Neuronal stem cell (in vitro differentiated cells): ENCODE data around the gene HELT.

ENCODE experiments used
- DNase-seq: peaks from one replicate; pipeline ENCODE4 v3.0.0-alpha.2; 2013; ENCODE audit warnings: low spot score
- H2AFZ ChIP-seq: one replicate; pipeline ENCODE4 v1.6.1; 2013; ENCODE audit warnings: mild to moderate bottlenecking, low read length, inconsistent platforms
- H2AK5ac ChIP-seq: 2 replicates; pipeline ENCODE4 v1.6.1; 2013; ENCODE audit warnings: low read depth, mild to moderate bottlenecking, inconsistent platforms, low read length, moderate library complexity, mixed read lengths
- H2BK120ac ChIP-seq: 2 replicates; pipeline ENCODE4 v1.6.1; 2013; ENCODE audit warnings: low read depth, mild to moderate bottlenecking, inconsistent platforms, low read length, moderate library complexity, mixed read lengths
- H2BK12ac ChIP-seq: one replicate; pipeline ENCODE4 v1.6.1; 2013; ENCODE audit warnings: low read length, inconsistent platforms
- H2BK15ac ChIP-seq: 2 replicates; pipeline ENCODE4 v1.6.1; 2013; ENCODE audit warnings: mild to moderate bottlenecking, low read length, inconsistent platforms, mixed read lengths
- H2BK5ac ChIP-seq: one replicate; pipeline ENCODE4 v1.6.1; 2013; ENCODE audit warnings: inconsistent platforms, mild to moderate bottlenecking, low read length, moderate library complexity
- H3K14ac ChIP-seq: one replicate; pipeline ENCODE4 v1.6.1; 2013; ENCODE audit warnings: low read length, inconsistent platforms
- H3K18ac ChIP-seq: 2 replicates; pipeline ENCODE4 v1.6.1; 2013; ENCODE audit warnings: low read length, inconsistent platforms
- H3K23ac ChIP-seq: 2 replicates; pipeline ENCODE4 v1.6.1; 2013; ENCODE audit warnings: low read depth, mild to moderate bottlenecking, mixed read lengths, low read length, inconsistent platforms; ENCODE audit not compliant: poor library complexity
- H3K27ac ChIP-seq: replicated peaks from 3 replicates; pipeline ENCODE4 v1.5.1; 2013; ENCODE audit warnings: low read length, inconsistent platforms
- H3K27me3 ChIP-seq, 3 experiments: 2 replicates each; pipeline ENCODE4 v1.6.1; 2013; ENCODE audit warnings: low read length in 3 of 3, mild to moderate bottlenecking in 2 of 3, inconsistent platforms in 1 of 3, low read depth in 1 of 3, mixed read lengths in 1 of 3, moderate library complexity in 1 of 3; ENCODE audit not compliant: control insufficient read depth in 3 of 3, insufficient read depth in 3 of 3
- H3K36me3 ChIP-seq, 2 donors: replicated peaks in 1 of 2; 2 replicates each; pipeline ENCODE4 v1.6.1; 2013; ENCODE audit warnings: low read length in 2 of 2; ENCODE audit not compliant: control insufficient read depth in 2 of 2, insufficient read depth in 2 of 2
- H3K4ac ChIP-seq: 2 replicates; pipeline ENCODE4 v1.6.1; 2013; ENCODE audit warnings: inconsistent platforms, mild to moderate bottlenecking, low read length, moderate library complexity
- H3K4me1 ChIP-seq, 2 donors: 1 replicate in 1 of 2; 2 replicates in 1 of 2; pipeline ENCODE4 v1.6.1; 2013; ENCODE audit warnings: low read length in 2 of 2, low read depth in 1 of 2; ENCODE audit not compliant: control insufficient read depth in 2 of 2, insufficient read depth in 1 of 2
- H3K4me2 ChIP-seq: one replicate; pipeline ENCODE4 v1.6.1; 2013; ENCODE audit warnings: mild to moderate bottlenecking, low read length, inconsistent platforms; ENCODE audit not compliant: insufficient read depth, poor library complexity, severe bottlenecking
- H3K4me3 ChIP-seq, 2 donors: 2 replicates each; pipeline ENCODE4 v1.5.1; 2013; ENCODE audit warnings: low read length in 2 of 2, mild to moderate bottlenecking in 2 of 2, inconsistent platforms in 1 of 2, moderate library complexity in 1 of 2
- H3K79me1 ChIP-seq: one replicate; pipeline ENCODE4 v1.6.1; 2013; ENCODE audit warnings: low read depth, mild to moderate bottlenecking, inconsistent platforms, low read length, moderate library complexity
- H3K9ac ChIP-seq: one replicate; pipeline ENCODE4 v1.6.1; 2013; ENCODE audit warnings: mild to moderate bottlenecking, low read depth, low read length, inconsistent platforms; ENCODE audit not compliant: poor library complexity
- H3K9me3 ChIP-seq, 2 donors: replicated peaks in 1 of 2; 2 replicates each; pipeline versions ENCODE3 to v1.6.1; 2013; ENCODE audit warnings: low read length in 2 of 2, mild to moderate bottlenecking in 2 of 2, inconsistent platforms in 1 of 2, low read depth in 1 of 2, mixed read lengths in 1 of 2, moderate library complexity in 1 of 2; ENCODE audit not compliant: control insufficient read depth in 2 of 2, insufficient read depth in 1 of 2
- H4K8ac ChIP-seq: one replicate; pipeline ENCODE4 v1.6.1; 2013; ENCODE audit warnings: low read depth, mild to moderate bottlenecking, inconsistent platforms, low read length, moderate library complexity
- H4K91ac ChIP-seq: one replicate; pipeline ENCODE4 v1.6.1; 2013; ENCODE audit warnings: low read length, low read depth, mild to moderate bottlenecking, inconsistent platforms; ENCODE audit not compliant: poor library complexity
- WGBS, 2 donors: extraction: QIAGEN DNeasy Blood & Tissue Kit; methylation state at CpG; one replicate each; pipeline ENCODE4 v1.1.7; 2013; ENCODE audit warnings: missing lambda C conversion rate in 2 of 2, mixed read lengths in 1 of 2; ENCODE audit not compliant: insufficient read length in 2 of 2, insufficient replicate concordance in 1 of 2; ENCODE audit errors: extremely low coverage in 2 of 2; 5-methylcytosine and 5-hydroxymethylcytosine counted together

Gene HELT

DNA sequence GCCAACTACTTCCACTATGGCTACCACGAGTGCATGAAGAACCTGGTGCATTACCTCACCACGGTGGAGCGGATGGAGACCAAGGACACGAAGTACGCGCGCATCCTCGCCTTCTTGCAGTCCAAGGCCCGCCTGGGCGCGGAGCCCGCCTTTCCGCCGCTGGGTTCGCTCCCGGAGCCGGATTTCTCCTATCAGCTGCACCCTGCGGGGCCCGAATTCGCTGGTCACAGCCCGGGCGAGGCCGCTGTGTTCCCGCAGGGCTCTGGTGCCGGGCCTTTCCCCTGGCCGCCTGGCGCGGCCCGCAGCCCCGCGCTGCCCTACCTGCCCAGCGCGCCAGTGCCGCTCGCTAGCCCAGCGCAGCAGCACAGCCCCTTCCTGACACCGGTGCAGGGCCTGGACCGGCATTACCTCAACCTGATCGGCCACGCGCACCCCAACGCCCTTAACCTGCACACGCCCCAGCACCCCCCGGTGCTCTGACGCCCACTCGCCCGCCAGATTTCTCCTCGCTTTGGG, 2.1 kb downstream of the HELT start:
- H3K4me3 ChIP-seq, result no peak overlapping the region
- peak overlapping the region; percentile 54 for H3K4me2 ChIP-seq

DNA sequence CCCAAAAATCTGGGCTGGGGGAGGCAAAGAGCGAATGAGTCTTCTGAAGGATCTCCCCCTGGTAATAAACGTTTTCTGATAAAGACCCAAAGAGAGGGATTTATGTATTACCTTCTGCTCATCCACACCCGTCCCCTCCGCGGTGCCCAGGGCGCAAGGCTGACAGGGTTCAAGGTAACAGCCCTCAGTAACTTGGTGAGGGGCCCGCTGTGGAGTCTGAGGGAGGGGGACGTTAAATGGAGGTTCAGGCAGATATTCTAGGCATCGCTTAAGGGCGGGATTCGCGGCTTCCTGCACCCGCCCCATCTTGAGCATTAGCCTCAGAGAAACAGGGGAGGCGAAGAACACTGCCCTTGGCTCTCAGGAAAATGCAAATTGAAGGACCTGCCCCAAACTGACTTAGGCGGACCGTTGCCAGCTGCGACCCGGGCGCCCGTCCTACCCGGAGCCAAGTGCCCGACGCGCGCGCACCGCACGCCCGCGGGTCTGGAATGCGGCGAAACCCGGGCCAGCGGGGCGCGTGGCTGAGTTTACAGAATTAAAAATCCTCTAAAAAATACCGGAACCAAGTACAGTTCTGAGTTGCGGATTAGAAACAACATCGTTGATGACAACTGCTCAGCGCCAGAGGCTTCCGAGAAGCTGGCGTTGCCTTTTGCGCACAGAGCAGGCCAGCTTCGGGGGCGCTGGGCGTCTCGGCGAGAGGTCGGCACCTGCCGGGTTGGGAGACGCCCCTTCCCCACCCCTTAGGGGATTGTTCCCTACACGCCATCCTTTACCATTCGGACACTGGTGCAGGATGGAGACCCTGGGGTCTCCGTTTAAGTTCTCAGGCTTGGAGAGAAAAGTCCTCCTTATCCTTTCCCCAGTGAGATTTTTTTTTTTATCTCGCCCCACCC, 2.8 kb downstream of the HELT start:
- Histone ChIP-seq H2AK5ac (no peak overlapping the region), H4K91ac (no peak overlapping the region), H3K27me3 (peaks cover 36 to 97% (median 63%) of the 10 kb centered on the region in 3 experiments), H3K79me1 (no peaks in the 10 kb centered on the region), H3K4me1 (peaks cover 4 to 19% of the 10 kb centered on the region in 2 donors), H2BK5ac (no peak overlapping the region), H3K27ac (no peak overlapping the region), H2BK15ac (no peak overlapping the region), H2BK120ac (no peak overlapping the region), H3K9ac (no peak overlapping the region), H2BK12ac (no peak overlapping the region), H3K4me2 (peak overlapping the region; percentile 37), H3K18ac (no peak overlapping the region), H3K9me3 (no peaks in the 10 kb centered on the region), H3K36me3 (no peaks in the 10 kb centered on the region), H3K23ac (no peak overlapping the region), H2AFZ (no peak overlapping the region), H3K14ac (no peak overlapping the region), H4K8ac (no peak overlapping the region), H3K4ac (no peak overlapping the region), H3K4me3 (no peak overlapping the region)
- no CpG with 5 or more reads among the region's 55 CpGs for WGBS, 2 donors
- no peak for DNase-seq

More for the DNA sequence above, 2.1 kb downstream of the HELT start:
- H3K79me1 ChIP-seq, result no peaks in the 10 kb centered on the region
- peak overlapping the region; percentile 19 for H2AK5ac ChIP-seq
- peak overlapping the region; percentile 90 for H3K23ac ChIP-seq
- no peak overlapping the region for H2AFZ ChIP-seq
- H3K4me1 ChIP-seq, result peaks cover 4 to 21% of the 10 kb centered on the region in 2 donors
- no peak overlapping the region for H2BK120ac ChIP-seq
- H4K8ac ChIP-seq, result no peak overlapping the region
- no peaks in the 10 kb centered on the region for H3K9me3 ChIP-seq
- H3K18ac ChIP-seq, result peak overlapping the region; percentile 86
- H3K36me3 ChIP-seq, result no peaks in the 10 kb centered on the region
- H3K14ac ChIP-seq, result no peak overlapping the region
- no peak overlapping the region for H2BK5ac ChIP-seq
- H2BK15ac ChIP-seq, result no peak overlapping the region
- WGBS, 2 donors, result no CpG with 5 or more reads among the region's 48 CpGs
- no peak overlapping the region for H4K91ac ChIP-seq
- no peak for DNase-seq
- H3K9ac ChIP-seq, result no peak overlapping the region
- H3K27ac ChIP-seq, result no peak overlapping the region
- no peak overlapping the region for H3K4ac ChIP-seq
- no peak overlapping the region for H2BK12ac ChIP-seq
- H3K27me3 ChIP-seq, result peaks cover 43 to 100% (median 70%) of the 10 kb centered on the region in 3 experiments

DNA sequence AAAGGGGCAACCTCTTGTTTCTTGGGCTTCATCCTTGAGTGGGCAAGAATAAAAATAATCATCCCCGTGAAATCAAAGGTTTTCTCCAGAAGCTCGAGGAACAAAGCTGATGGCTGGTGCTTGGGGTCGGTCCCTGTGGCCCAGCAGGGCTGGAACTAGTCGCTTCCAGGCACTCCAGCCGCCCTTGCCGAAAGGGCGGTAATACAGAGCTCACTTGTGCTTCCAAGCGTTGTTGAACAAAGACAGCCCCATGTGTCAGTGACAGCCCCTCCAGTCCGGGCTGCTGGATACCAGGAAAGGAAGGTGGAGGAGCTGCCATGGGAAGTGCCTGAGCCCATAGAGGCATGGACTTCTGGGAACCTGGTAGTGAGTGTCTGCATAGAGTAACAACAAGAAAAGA, 5.2 kb downstream of the HELT start:
- peak overlapping the region; percentile 42 for H2AFZ ChIP-seq
- H3K27ac ChIP-seq, result no peak overlapping the region
- H3K4ac ChIP-seq, result no peak overlapping the region
- no peak overlapping the region for H4K91ac ChIP-seq
- no peak for DNase-seq
- H2BK120ac ChIP-seq, result no peak overlapping the region
- no peak overlapping the region for H3K4me3 ChIP-seq
- no peak overlapping the region for H3K9ac ChIP-seq
- no peak overlapping the region for H2BK12ac ChIP-seq
- no peaks in the 10 kb centered on the region for H3K36me3 ChIP-seq
- H2AK5ac ChIP-seq, result no peak overlapping the region
- H3K4me2 ChIP-seq, result peak overlapping the region; percentile 21
- H3K9me3 ChIP-seq, result no peaks in the 10 kb centered on the region
- H3K79me1 ChIP-seq, result no peaks in the 10 kb centered on the region
- H3K4me1 ChIP-seq, result peaks cover 0 to 17% of the 10 kb centered on the region in 2 donors
- no peak overlapping the region for H4K8ac ChIP-seq
- H2BK5ac ChIP-seq, result no peak overlapping the region
- WGBS, 2 donors, result no CpG with 5 or more reads among the region's 9 CpGs
- peak overlapping the region; percentile 21 for H3K18ac ChIP-seq
- H3K27me3 ChIP-seq, result peaks cover 26 to 78% (median 39%) of the 10 kb centered on the region in 3 experiments
- H3K23ac ChIP-seq, result no peak overlapping the region
- no peak overlapping the region for H2BK15ac ChIP-seq
- H3K14ac ChIP-seq, result no peak overlapping the region

DNA sequence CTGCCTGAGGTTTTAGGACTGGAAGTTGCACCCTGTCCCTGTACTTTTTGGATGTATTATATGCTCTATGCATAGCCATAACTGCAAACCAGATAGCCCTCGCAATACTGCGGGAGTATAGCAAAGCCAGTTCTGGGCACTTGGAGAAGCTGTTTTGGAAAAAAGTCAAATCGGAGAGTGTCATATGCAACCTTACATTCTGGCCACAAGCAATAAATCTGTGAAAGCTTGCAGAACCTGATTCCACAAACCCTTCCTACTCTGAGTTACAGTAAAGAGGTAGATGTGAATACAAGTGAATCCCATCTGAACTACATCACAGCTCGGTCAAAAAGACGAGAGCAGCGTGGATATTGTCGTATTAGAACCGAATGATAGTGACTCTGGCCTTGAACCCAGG, 10.3 kb downstream of the HELT start:
- peaks cover 0 to 61% (median 0%) of the 10 kb centered on the region in 3 experiments for H3K27me3 ChIP-seq

More for the DNA sequence above, 10.3 kb downstream of the HELT start:
- no peak for DNase-seq
- H4K8ac ChIP-seq, result no peak overlapping the region
- H2BK12ac ChIP-seq, result no peak overlapping the region
- no peaks in the 10 kb centered on the region for H3K9me3 ChIP-seq
- H2BK5ac ChIP-seq, result no peak overlapping the region
- H3K36me3 ChIP-seq, result no peaks in the 10 kb centered on the region
- H2AK5ac ChIP-seq, result no peak overlapping the region
- H3K14ac ChIP-seq, result no peak overlapping the region
- H3K27ac ChIP-seq, result no peak overlapping the region
- H2BK15ac ChIP-seq, result no peak overlapping the region
- peaks cover 0 to 4% of the 10 kb centered on the region in 2 donors for H3K4me1 ChIP-seq
- H3K18ac ChIP-seq, result no peak overlapping the region
- H2AFZ ChIP-seq, result no peak overlapping the region
- no peak overlapping the region for H3K9ac ChIP-seq
- no peaks in the 10 kb centered on the region for H3K79me1 ChIP-seq
- no peak overlapping the region for H3K4ac ChIP-seq
- no peak overlapping the region for H3K4me2 ChIP-seq
- no peak overlapping the region for H2BK120ac ChIP-seq
- WGBS, 2 donors, result no CpG with 5 or more reads among the region's 8 CpGs
- H3K23ac ChIP-seq, result no peak overlapping the region
- no peak overlapping the region for H4K91ac ChIP-seq
- H3K4me3 ChIP-seq, result no peak overlapping the region
